IMR-90 (cell line): ENCODE results near the gene HEATR9. TPM values are rescaled to one million over a fixed set of nuclear protein-coding genes. Genes with fewer than 3 reads are reported as not detected.

ENCODE experiments used
- ATAC-seq: fragments of 200-7000 bp; cut with Tn5 transposase; 2 replicates; pipeline ENCODE4 v1.9.1; 2020; ENCODE audit warnings: low read depth, mild to moderate bottlenecking, moderate library complexity
- BruUV-seq: library from RNA; stranded (reverse); fragments of 400-500 nt; replicated peaks from 2 replicates; lab custom pipeline; 2021; lab: Mats Ljungman, UMichigan
- CTCF ChIA-PET: fragments of 300-600 bp; formaldehyde crosslinking; extraction: SDS; loops from one replicate; lab custom pipeline; 2021; ENCODE audit warnings: antibody characterized with exemption; lab: Yijun Ruan, JAX
- POLR2A ChIA-PET: fragments of 300-600 bp; sonication (Branson Sonifier 250); formaldehyde crosslinking; loops from one replicate; lab custom pipeline; 2022; ENCODE audit warnings: antibody characterized with exemption; ENCODE audit not compliant: unreplicated experiment; lab: Charles Lee
- DNase-seq: peaks from one replicate; pipeline ENCODE4 v3.0.0; 2013
- H2AFZ ChIP-seq: replicated peaks from 2 replicates; pipeline ENCODE3; 2013; ENCODE audit warnings: low read length, mild to moderate bottlenecking; ENCODE audit not compliant: poor library complexity
- H2AK5ac ChIP-seq: 2 replicates; pipeline ENCODE4 v1.6.1; 2013; ENCODE audit warnings: low read depth, low read length, inconsistent platforms
- H2AK9ac ChIP-seq: replicated peaks from 2 replicates; pipeline ENCODE3; 2013; ENCODE audit warnings: mild to moderate bottlenecking, low read depth, low read length, moderate library complexity; ENCODE audit not compliant: poor library complexity
- H2BK120ac ChIP-seq: 2 replicates; pipeline ENCODE4 v1.6.1; 2013; ENCODE audit warnings: low read depth, low read length, inconsistent platforms
- H2BK15ac ChIP-seq: 3 replicates; pipeline ENCODE4 v1.6.1; 2013; ENCODE audit warnings: low read depth, low read length, inconsistent platforms
- H2BK20ac ChIP-seq: 2 replicates; pipeline ENCODE4 v1.6.1; 2013; ENCODE audit warnings: low read depth, mild to moderate bottlenecking, inconsistent platforms, low read length, moderate library complexity
- H2BK5ac ChIP-seq: 2 replicates; pipeline ENCODE4 v1.6.1; 2013; ENCODE audit warnings: mild to moderate bottlenecking, low read depth, low read length, inconsistent platforms; ENCODE audit not compliant: poor library complexity, severe bottlenecking
- H3K14ac ChIP-seq: replicated peaks from 2 replicates; pipeline ENCODE4 v1.6.1; 2013; ENCODE audit warnings: low read depth, low read length, inconsistent platforms
- H3K18ac ChIP-seq: 2 replicates; pipeline ENCODE4 v1.6.1; 2013; ENCODE audit warnings: low read depth, low read length, control low read depth
- H3K23ac ChIP-seq: 2 replicates; pipeline ENCODE4 v1.6.1; 2013; ENCODE audit warnings: low read depth, low read length, inconsistent platforms
- H3K27ac ChIP-seq: 2 replicates; pipeline ENCODE4 v1.5.1; 2013; ENCODE audit warnings: mild to moderate bottlenecking, control low read depth, low read length; ENCODE audit not compliant: insufficient read depth
- H3K27me3 ChIP-seq: 2 replicates; pipeline ENCODE4 v1.6.1; 2013; ENCODE audit warnings: low read length; ENCODE audit not compliant: control insufficient read depth, insufficient read depth
- H3K36me3 ChIP-seq: 2 replicates; pipeline ENCODE4 v1.6.1; 2013; ENCODE audit warnings: low read length, mixed read lengths; ENCODE audit not compliant: control insufficient read depth, insufficient read depth
- H3K4ac ChIP-seq: 2 replicates; pipeline ENCODE4 v1.6.1; 2013; ENCODE audit warnings: low read depth, low read length, inconsistent platforms
- H3K4me1 ChIP-seq: 2 replicates; pipeline ENCODE4 v1.6.1; 2013; ENCODE audit warnings: low read length, mixed read lengths; ENCODE audit not compliant: control insufficient read depth, insufficient read depth
- H3K4me2 ChIP-seq: 2 replicates; pipeline ENCODE4 v1.6.1; 2013; ENCODE audit warnings: low read depth, mild to moderate bottlenecking, control low read depth, low read length, moderate library complexity
- H3K4me3 ChIP-seq: 2 replicates; pipeline ENCODE4 v1.5.1; 2013; ENCODE audit warnings: low read depth, mild to moderate bottlenecking, control low read depth, low read length, moderate library complexity; ENCODE audit not compliant: insufficient read depth
- H3K56ac ChIP-seq: 2 replicates; pipeline ENCODE4 v1.6.1; 2013; ENCODE audit warnings: low read length, inconsistent platforms; ENCODE audit not compliant: insufficient read depth; ENCODE audit errors: extremely low read depth
- H3K79me1 ChIP-seq, 2 experiments: 2 replicates each; pipeline ENCODE4 v1.6.1; 2013; ENCODE audit warnings: low read length in 2 of 2, inconsistent platforms in 1 of 2, low read depth in 1 of 2
- H3K9ac ChIP-seq: 2 replicates; pipeline ENCODE4 v1.6.1; 2013; ENCODE audit warnings: low read depth, low read length, control low read depth
- H3K9me1 ChIP-seq: 2 replicates; pipeline ENCODE4 v1.6.1; 2013; ENCODE audit warnings: low read length, inconsistent platforms; ENCODE audit not compliant: insufficient read depth
- H3K9me3 ChIP-seq: 2 replicates; pipeline ENCODE4 v1.6.1; 2013; ENCODE audit warnings: low read length; ENCODE audit not compliant: control insufficient read depth, insufficient read depth
- H4K20me1 ChIP-seq: 2 replicates; pipeline ENCODE4 v1.6.1; 2013; ENCODE audit warnings: low read length, inconsistent platforms; ENCODE audit not compliant: insufficient read depth
- H4K5ac ChIP-seq: 2 replicates; pipeline ENCODE4 v1.6.1; 2013; ENCODE audit warnings: mild to moderate bottlenecking, low read depth, low read length, control low read depth
- H4K8ac ChIP-seq, 2 experiments: 2 replicates each; pipeline ENCODE4 v1.6.1; 2013; ENCODE audit warnings: low read depth in 2 of 2, low read length in 2 of 2, control low read depth in 1 of 2, inconsistent platforms in 1 of 2
- H4K91ac ChIP-seq: 2 replicates; pipeline ENCODE4 v1.6.1; 2013; ENCODE audit warnings: low read depth, low read length, inconsistent platforms; ENCODE audit not compliant: insufficient read depth
- MAZ ChIP-seq: IDR thresholded peaks from 2 replicates; pipeline ENCODE4 v1.6.1; 2012; ENCODE audit warnings: low read depth, mild to moderate bottlenecking, low read length, improper control_type of control experiment, moderate library complexity, borderline replicate concordance
- MXI1 ChIP-seq: IDR thresholded peaks from 2 replicates; pipeline ENCODE4 v1.6.1; 2012; ENCODE audit warnings: low read depth, mild to moderate bottlenecking, low read length, moderate library complexity, borderline replicate concordance
- RFX5 ChIP-seq: IDR thresholded peaks from 2 replicates; pipeline ENCODE4 v1.8.0; 2012; ENCODE audit warnings: low read depth, mild to moderate bottlenecking, low read length, moderate library complexity
- WGBS, 2 experiments: methylation state at CpG; one replicate each; pipeline versions ENCODE4 v1.1.5 to v1.1.7; 2013; ENCODE audit warnings: missing lambda C conversion rate in 2 of 2; ENCODE audit not compliant: insufficient read length in 1 of 2; ENCODE audit errors: extremely low coverage in 2 of 2; 5-methylcytosine and 5-hydroxymethylcytosine counted together
- dilution Hi-C: fragments of 300-500 bp; cut with HindIII; formaldehyde crosslinking; loops from one replicate; pipeline ENCODE4 v1.14.3; 2018; ENCODE audit warnings: low sequenced_read_pairs; ENCODE audit not compliant: unreplicated experiment
- in situ Hi-C: fragments of 300-500 bp; cut with MboI; formaldehyde crosslinking; loops from 3 replicates; pipeline ENCODE4 v1.14.3; 2019; ENCODE audit warnings: low sequenced_read_pairs, inconsistent platforms, mixed read lengths
- intact Hi-C: fragments of 100-400 bp; cut with micrococcal nuclease; formaldehyde crosslinking; loops from 2 replicates; pipeline ENCODE4 v1.10.0; 2022
- polyA plus RNA-seq, 3 experiments: library from polyadenylated mRNA; depleted of rRNA; stranded (reverse); fragments of >200 nt; gene quantifications; 2 replicates each; pipeline ENCODE4 v1.2.3, GENCODE V29; 2012; ENCODE audit warnings: low replicate concordance in 1 of 3
- total RNA-seq: library from RNA; depleted of rRNA; stranded (reverse); fragments of >200 nt; gene quantifications from 2 replicates; pipeline ENCODE4 v1.2.3, GENCODE V29; 2012
- TF ChIP-seq, protein P1 (sequence below): fragments of 150-350 bp; IDR thresholded peaks from 2 replicates; pipeline ENCODE4 v1.6.1; 2017; ENCODE audit warnings: mild to moderate bottlenecking, antibody characterized with exemption, low read length, low read depth

The HEATR9 gene
- total and polyA plus RNA-seq, 2 of the 4 experiments (the other 2 are of a cell fraction) = not detected

DNA sequence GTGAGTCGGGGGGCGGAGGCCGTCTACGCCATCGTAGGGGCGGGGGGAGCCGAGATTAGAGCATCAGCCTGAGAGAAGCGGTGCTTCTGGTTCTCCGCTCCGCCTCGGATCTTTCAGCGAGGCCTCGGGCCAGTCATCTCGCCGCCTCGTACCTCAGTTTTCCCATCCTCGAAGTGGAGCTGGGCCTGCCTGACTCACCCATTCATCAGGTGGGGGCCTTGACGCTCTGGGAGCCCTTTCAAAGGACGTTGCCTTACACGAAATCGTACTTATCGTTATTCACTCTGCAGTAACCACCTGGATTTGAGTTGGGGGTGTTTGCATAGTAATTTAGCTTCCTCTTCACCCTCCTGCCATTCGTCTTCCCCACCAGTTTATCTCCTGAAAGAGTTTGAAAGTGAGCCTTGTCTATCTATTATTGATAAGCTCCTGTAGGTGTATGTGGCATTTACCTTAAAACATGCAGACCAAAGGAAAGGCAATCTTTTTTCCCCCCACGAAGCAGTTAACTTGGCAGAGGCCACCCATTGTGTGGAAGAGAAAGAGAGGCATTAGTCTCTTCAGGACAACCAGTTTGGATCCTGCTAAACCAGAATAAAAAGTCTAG lies 58.7 kb downstream of the HEATR9 start:
- H2AK5ac ChIP-seq = peak overlapping the region; percentile 86; the same call in 1 of the 2 replicates
- peak; percentile 23 for DNase-seq
- H3K36me3 ChIP-seq = 0 out of 2 replicates have a peak, but pooled peaks cover 2% of the 10 kb centered on the region
- dilution Hi-C loops = no loop called here
- POLR2A ChIA-PET = no interaction called here
- H4K91ac ChIP-seq = peak overlapping the region; percentile 48
- H3K27me3 ChIP-seq = no peaks in the 10 kb centered on the region
- peak overlapping the region; percentile 40 for H3K56ac ChIP-seq
- CTCF ChIA-PET = interaction anchor here (1.1 to 1.8 kb wide), 5 partner anchors 10 to 46 kb away, joined by 3 to 18 read pairs (median 5); no protein-coding TSS in a partner anchor
- peak overlapping the region; percentile 91 for H3K23ac ChIP-seq
- H3K9me1 ChIP-seq = peaks cover 14% of the 10 kb centered on the region
- WGBS, 2 experiments = 1% methylated on average over 13 of the region's 24 CpGs; no CpG with 5 or more reads in 1 of the 2 experiments
- peak overlapping the region; percentile 65; the same call in 1 of the 2 replicates for H3K18ac ChIP-seq
- BruUV-seq = no TSS peak
- peak overlapping the region; percentile 91 for H3K27ac ChIP-seq
- no peak overlapping the region for H2BK120ac ChIP-seq
- peak overlapping the region; percentile 88 for H3K9ac ChIP-seq
- no peak overlapping the region for H2BK15ac ChIP-seq
- H4K8ac ChIP-seq = peak overlapping the region in 1 of 2 experiments; percentile 59; a peak in 1 of 4 replicates
- peak overlapping the region; percentile 96 for H3K4me2 ChIP-seq
- intact Hi-C loops = loop anchor here (1.0 kb wide), 1 partner anchor 223 kb away; the partner anchor contains the start of gene AP2B1
- peaks cover 10% of the 10 kb centered on the region for H3K4me1 ChIP-seq
- H2BK20ac ChIP-seq = no peak overlapping the region
- TF ChIP-seq MXI1 (no peak), RFX5 (no peak), MAZ (peak; percentile 75)
- TF ChIP-seq, protein P1, sequence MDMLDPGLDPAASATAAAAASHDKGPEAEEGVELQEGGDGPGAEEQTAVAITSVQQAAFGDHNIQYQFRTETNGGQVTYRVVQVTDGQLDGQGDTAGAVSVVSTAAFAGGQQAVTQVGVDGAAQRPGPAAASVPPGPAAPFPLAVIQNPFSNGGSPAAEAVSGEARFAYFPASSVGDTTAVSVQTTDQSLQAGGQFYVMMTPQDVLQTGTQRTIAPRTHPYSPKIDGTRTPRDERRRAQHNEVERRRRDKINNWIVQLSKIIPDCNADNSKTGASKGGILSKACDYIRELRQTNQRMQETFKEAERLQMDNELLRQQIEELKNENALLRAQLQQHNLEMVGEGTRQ = no peak
- in situ Hi-C loops = loop anchor here (5.0 kb wide), 1 partner anchor 48 kb away; the partner anchor contains the start of gene C17orf50
- peak overlapping the region; percentile 85 for H3K4ac ChIP-seq
- peak overlapping the region; percentile 83 for H3K4me3 ChIP-seq
- peaks cover 42% of the 10 kb centered on the region for H4K20me1 ChIP-seq
- H2BK5ac ChIP-seq = peak overlapping the region; percentile 90
- H3K9me3 ChIP-seq = no peaks in the 10 kb centered on the region
- peak overlapping the region; percentile 93 for H3K14ac ChIP-seq
- H4K5ac ChIP-seq = peak overlapping the region; percentile 49; the same call in 1 of the 2 replicates
- peak overlapping the region; percentile 92 for H2AFZ ChIP-seq
- ATAC-seq = no peak
- peaks cover 0 to 30% of the 10 kb centered on the region in 2 experiments; a peak in 2 of 4 replicates for H3K79me1 ChIP-seq
- peak overlapping the region; percentile 18 for H2AK9ac ChIP-seq
